ENCODE measurements around the gene RHBG.

DNA sequence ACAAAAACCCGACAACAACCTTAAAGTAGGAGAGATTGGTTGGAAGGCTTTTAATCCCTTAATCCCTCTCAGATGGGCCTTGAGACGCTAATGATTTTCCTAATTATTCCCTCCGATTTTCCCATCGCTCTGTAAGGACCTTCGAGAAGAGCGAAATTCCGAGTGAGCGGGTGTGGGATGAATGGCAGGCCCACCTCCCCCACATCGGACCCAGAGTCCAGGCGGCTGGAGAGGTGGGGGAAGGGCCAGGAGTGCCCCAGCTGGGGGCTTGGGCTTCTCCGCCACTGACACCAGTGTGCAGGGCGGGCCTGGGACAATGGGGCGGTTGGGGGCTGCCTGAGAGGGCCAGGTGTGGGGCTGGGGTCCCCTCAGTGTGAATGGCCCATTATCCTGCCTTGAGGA is 23.4 kb downstream of the RHBG start:
- TF ChIP-seq, protein P1, sequence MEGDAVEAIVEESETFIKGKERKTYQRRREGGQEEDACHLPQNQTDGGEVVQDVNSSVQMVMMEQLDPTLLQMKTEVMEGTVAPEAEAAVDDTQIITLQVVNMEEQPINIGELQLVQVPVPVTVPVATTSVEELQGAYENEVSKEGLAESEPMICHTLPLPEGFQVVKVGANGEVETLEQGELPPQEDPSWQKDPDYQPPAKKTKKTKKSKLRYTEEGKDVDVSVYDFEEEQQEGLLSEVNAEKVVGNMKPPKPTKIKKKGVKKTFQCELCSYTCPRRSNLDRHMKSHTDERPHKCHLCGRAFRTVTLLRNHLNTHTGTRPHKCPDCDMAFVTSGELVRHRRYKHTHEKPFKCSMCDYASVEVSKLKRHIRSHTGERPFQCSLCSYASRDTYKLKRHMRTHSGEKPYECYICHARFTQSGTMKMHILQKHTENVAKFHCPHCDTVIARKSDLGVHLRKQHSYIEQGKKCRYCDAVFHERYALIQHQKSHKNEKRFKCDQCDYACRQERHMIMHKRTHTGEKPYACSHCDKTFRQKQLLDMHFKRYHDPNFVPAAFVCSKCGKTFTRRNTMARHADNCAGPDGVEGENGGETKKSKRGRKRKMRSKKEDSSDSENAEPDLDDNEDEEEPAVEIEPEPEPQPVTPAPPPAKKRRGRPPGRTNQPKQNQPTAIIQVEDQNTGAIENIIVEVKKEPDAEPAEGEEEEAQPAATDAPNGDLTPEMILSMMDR (conservative IDR thresholded peaks at IDR 0.05; ENCODE audit: low read depth, low read length) = no peak
- TF ChIP-seq CEBPB (IDR thresholded peaks at IDR 0.05; ENCODE audit: low read depth, low read length) = no peak
- TF ChIP-seq, protein P2, sequence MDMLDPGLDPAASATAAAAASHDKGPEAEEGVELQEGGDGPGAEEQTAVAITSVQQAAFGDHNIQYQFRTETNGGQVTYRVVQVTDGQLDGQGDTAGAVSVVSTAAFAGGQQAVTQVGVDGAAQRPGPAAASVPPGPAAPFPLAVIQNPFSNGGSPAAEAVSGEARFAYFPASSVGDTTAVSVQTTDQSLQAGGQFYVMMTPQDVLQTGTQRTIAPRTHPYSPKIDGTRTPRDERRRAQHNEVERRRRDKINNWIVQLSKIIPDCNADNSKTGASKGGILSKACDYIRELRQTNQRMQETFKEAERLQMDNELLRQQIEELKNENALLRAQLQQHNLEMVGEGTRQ (IDR thresholded peaks at IDR 0.05; ENCODE audit: low read depth, low read length) = no peak

Measured in IMR-90 (cell line).